KG1 (cell line): Measurements from ENCODE around the gene DPH3.

ENCODE experiments used
- DNase-seq: peaks from one replicate; lab custom pipeline; 2025; lab: John Stamatoyannopoulos, UW

Gene DPH3

GRCh38 chr3:16290827-16291196, 26.1 kb upstream of the DPH3 start:
- no peak for DNase-seq

GRCh38 chr3:16290007-16290826, 25.5 kb upstream of the DPH3 start:
- DNase-seq: peak; percentile 43

GRCh38 chr3:16289144-16289889, 24.6 kb upstream of the DPH3 start:
- no peak for DNase-seq

- no peak for DNase-seq
Measured at GRCh38 chr3:16288664-16289063, 23.9 kb upstream of the DPH3 start.

- DNase-seq: no peak
Measured at GRCh38 chr3:16286751-16287543, 22.2 kb upstream of the DPH3 start.

GRCh38 chr3:16286161-16286560, 21.4 kb upstream of the DPH3 start:
- DNase-seq: no peak

- no peak for DNase-seq
Measured at GRCh38 chr3:16284633-16285032, 19.9 kb upstream of the DPH3 start.

GRCh38 chr3:16280671-16281070, 15.9 kb upstream of the DPH3 start:
- no peak for DNase-seq

GRCh38 chr3:16279010-16279801, 14.5 kb upstream of the DPH3 start:
- DNase-seq: no peak

GRCh38 chr3:16277471-16277870, 12.7 kb upstream of the DPH3 start:
- DNase-seq: no peak

- DNase-seq: no peak
Measured at GRCh38 chr3:16273867-16274266, 9.1 kb upstream of the DPH3 start.

GRCh38 chr3:16272588-16272987, 7.8 kb upstream of the DPH3 start:
- no peak for DNase-seq

- DNase-seq: no peak
Measured at GRCh38 chr3:16270855-16271254, 6.1 kb upstream of the DPH3 start.

- DNase-seq: no peak
Measured at GRCh38 chr3:16266714-16267113, 2.0 kb upstream of the DPH3 start.

- no peak for DNase-seq
Measured at GRCh38 chr3:16265455-16265786, 678 bp upstream of the DPH3 start.

- no peak for DNase-seq
Measured at GRCh38 chr3:16264174-16264707, 502 bp downstream of the DPH3 start.

- no peak for DNase-seq
Measured at GRCh38 chr3:16262174-16262573, 2.6 kb downstream of the DPH3 start.

- DNase-seq: no peak
Measured at GRCh38 chr3:16260046-16260445, 4.7 kb downstream of the DPH3 start.

GRCh38 chr3:16258866-16259265, 5.9 kb downstream of the DPH3 start:
- DNase-seq: no peak

- no peak for DNase-seq
Measured at GRCh38 chr3:16258177-16258576, 6.6 kb downstream of the DPH3 start.

GRCh38 chr3:16257309-16257708, 7.4 kb downstream of the DPH3 start:
- DNase-seq: no peak

GRCh38 chr3:16255726-16256125, 9.0 kb downstream of the DPH3 start:
- no peak for DNase-seq
